Ishikawa (cell line): ENCODE results near the gene TMPRSS15.

Experiments used
- CEBPB ChIP-seq: IDR thresholded peaks from 2 replicates; pipeline ENCODE4 v1.6.1; 2012
- EGR1 ChIP-seq: IDR thresholded peaks from 2 replicates; pipeline ENCODE4 v1.6.1; 2012
- EP300 ChIP-seq: IDR thresholded peaks from 2 replicates; pipeline ENCODE4 v1.6.1; 2012; ENCODE audit warnings: borderline replicate concordance
- RAD21 ChIP-seq: IDR thresholded peaks from 2 replicates; pipeline ENCODE4 v1.6.1; 2012; ENCODE audit warnings: low read depth
- TAF1 ChIP-seq: IDR thresholded peaks from 2 replicates; pipeline ENCODE4 v1.6.1; 2012; ENCODE audit warnings: low read depth, mild to moderate bottlenecking
- TEAD4 ChIP-seq: IDR thresholded peaks from 2 replicates; pipeline ENCODE4 v1.6.1; 2012
- YY1 ChIP-seq: IDR thresholded peaks from 2 replicates; pipeline ENCODE4 v1.6.1; 2012; ENCODE audit warnings: low read depth
- TF ChIP-seq, protein P1 (sequence below): IDR thresholded peaks from 2 replicates; pipeline ENCODE4 v1.6.1; 2012
- TF ChIP-seq, protein P2 (sequence below): IDR thresholded peaks from 2 replicates; pipeline ENCODE4 v1.6.1; 2012; ENCODE audit warnings: low read depth, mild to moderate bottlenecking

DNA sequence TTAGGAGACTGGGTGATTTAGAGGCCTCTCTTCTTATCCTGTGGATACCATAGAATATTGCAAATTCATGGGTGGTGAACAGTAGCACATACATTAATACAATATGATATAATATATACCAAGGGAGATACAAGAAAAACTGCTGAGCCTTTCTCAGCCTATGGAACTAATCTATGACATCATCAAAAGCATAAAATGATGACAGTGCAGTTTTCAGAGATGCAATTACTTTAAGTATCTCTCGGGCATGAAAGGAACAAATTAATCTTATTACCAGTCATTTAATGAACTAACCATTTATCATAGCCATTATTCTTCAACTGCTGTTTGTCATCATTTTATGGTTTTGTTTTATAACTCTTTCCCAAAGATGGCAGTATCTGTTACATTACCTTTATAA, 155.4 kb downstream of the TMPRSS15 start:
- TF ChIP-seq, protein P1, sequence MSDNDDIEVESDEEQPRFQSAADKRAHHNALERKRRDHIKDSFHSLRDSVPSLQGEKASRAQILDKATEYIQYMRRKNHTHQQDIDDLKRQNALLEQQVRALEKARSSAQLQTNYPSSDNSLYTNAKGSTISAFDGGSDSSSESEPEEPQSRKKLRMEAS: no peak
- TF ChIP-seq TAF1 (no peak), CEBPB (no peak), YY1 (no peak), EGR1 (no peak), TEAD4 (no peak), RAD21 (no peak), EP300 (no peak)
- TF ChIP-seq, protein P2, sequence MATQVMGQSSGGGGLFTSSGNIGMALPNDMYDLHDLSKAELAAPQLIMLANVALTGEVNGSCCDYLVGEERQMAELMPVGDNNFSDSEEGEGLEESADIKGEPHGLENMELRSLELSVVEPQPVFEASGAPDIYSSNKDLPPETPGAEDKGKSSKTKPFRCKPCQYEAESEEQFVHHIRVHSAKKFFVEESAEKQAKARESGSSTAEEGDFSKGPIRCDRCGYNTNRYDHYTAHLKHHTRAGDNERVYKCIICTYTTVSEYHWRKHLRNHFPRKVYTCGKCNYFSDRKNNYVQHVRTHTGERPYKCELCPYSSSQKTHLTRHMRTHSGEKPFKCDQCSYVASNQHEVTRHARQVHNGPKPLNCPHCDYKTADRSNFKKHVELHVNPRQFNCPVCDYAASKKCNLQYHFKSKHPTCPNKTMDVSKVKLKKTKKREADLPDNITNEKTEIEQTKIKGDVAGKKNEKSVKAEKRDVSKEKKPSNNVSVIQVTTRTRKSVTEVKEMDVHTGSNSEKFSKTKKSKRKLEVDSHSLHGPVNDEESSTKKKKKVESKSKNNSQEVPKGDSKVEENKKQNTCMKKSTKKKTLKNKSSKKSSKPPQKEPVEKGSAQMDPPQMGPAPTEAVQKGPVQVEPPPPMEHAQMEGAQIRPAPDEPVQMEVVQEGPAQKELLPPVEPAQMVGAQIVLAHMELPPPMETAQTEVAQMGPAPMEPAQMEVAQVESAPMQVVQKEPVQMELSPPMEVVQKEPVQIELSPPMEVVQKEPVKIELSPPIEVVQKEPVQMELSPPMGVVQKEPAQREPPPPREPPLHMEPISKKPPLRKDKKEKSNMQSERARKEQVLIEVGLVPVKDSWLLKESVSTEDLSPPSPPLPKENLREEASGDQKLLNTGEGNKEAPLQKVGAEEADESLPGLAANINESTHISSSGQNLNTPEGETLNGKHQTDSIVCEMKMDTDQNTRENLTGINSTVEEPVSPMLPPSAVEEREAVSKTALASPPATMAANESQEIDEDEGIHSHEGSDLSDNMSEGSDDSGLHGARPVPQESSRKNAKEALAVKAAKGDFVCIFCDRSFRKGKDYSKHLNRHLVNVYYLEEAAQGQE: no peak
